Activated CD8-positive, alpha-beta memory T cell treated with anti-CD3 and anti-CD28 coated beads, Interleukin-2, amount 50 U/mL, for 1 hour (primary cell): ENCODE measurements around the gene ZNF670.

Experiments used
- DNase-seq: peaks from one replicate; pipeline ENCODE4 v3.0.0-alpha.2; 2020; ENCODE audit errors: extremely low read depth

Gene ZNF670

DNA sequence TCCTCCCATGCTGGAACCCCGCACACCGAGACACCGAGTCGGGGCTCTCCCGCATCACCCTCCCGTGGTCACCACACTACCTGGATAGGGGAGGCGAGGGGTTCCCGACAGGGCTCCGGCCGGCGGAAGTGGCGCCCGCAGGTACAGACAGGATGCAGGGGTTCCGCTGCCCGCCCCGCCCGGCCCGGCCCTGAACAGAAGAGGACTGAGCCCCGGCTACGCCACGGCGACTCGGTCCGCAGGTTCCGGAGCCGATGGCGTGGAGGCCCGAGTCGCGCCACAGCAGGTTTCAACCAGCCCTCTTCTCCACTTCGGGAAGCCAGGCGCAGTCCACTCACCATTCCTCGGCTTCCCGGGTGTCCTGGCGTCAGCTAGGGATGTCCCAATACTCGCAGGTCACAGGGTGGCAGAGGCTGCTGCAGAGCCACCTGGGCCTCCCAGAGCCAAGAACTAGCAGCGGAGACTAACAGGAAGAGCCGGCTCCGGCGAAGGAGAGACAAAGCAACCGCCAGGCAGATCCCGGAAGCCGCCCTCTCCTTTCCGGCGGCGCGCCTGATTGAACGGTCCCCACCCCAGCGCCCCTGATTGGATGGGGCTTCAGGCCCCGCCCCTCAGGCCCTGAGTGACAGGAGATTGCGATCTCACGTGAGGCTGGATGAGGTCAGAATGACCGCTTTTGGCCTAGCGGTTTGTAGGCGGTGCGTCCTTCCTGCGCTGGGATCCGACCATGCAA lies 25.4 kb upstream of the ZNF670 start, which contains the start of gene ZNF669:
TSS of gene ZNF669 (minus strand) at position 498 of the 733 bp plus-strand sequence. CDS start at position 341, 157 bp downstream.
- peak; percentile 68 for DNase-seq

DNA sequence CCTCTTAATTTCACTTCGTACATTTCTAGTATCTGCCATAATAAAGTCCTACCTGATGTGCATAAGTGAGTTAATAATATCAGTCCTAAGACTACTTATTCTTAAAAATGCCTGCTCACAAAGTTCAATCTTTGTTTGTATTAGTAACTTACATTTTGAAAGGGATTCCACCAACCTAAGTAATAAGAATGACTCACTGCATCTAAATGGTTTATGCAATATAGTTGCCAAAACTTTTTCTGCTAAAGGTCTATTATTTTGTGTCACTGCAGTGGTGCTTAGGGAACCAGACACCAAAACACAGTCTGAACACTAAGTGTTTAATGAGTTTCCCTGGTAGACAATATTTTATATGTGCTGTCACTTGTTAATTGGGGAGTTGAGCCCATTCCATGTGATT lies 23.8 kb upstream of the ZNF670 start:
- no peak for DNase-seq

DNA sequence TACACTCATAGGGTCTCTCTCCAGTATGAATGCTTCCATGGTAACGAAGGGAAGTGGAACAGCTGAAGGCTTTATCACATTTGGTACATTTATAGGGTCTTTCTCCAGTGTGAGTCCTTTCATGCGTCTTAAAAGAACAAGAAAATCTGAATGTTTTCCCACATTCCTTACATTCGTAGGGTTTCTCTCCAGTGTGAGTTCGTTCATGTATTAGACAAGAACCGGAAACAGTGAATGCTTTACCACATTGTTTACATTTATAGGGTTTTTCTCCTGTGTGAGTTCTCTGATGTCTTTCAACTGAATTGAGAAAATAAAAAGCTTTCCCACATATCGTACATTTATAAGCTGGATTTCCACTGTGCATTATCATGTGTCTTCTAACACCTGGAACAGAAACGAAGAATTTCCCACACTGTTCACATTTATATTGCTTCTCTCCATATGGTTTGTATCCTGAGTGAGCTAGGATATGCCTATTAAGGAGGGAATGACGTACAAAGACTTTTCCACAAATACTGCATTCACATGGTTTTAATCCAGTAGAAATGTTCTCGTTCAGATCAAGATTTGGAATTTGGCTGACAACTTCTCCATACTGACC lies 22.2 kb upstream of the ZNF670 start:
- DNase-seq, result no peak

DNA sequence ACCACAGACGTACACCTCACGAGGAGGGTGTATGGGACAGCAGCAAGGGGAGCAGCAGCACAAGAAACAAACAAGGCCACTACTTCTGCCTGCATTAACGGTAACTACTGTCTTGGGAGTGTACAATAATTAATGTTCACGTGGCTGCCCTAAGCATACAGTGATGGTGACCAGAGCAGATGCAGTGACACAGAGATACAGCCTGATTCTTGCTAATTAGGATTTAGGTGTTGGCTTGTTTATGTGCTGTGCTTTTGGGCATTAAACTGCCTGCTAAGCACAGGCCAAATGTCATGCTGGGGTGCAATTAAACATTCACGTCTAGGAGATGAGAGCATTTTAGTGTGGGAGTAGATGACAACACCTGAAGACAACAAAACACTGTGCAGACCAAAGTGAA lies 18.3 kb upstream of the ZNF670 start:
- DNase-seq, result no peak

DNA sequence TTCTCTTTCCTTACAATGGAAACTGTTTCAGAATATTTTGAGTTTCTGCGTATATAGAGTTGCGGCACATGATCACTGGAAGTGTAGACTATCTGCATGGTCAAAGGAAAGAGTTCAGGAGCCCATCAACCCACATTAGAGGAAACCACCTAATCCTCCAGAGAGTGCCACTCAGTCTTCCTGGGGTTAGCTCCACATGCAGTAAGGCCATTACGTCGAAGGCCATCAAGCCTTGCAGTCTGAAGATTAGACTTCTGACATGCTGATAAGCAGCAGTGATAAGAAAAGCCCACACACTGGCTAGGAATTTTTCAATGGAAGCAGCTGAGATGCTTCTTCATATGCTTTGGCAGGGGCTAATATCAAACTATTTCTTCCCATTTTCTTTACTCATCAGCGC lies 17.9 kb upstream of the ZNF670 start:
- DNase-seq, result no peak

DNA sequence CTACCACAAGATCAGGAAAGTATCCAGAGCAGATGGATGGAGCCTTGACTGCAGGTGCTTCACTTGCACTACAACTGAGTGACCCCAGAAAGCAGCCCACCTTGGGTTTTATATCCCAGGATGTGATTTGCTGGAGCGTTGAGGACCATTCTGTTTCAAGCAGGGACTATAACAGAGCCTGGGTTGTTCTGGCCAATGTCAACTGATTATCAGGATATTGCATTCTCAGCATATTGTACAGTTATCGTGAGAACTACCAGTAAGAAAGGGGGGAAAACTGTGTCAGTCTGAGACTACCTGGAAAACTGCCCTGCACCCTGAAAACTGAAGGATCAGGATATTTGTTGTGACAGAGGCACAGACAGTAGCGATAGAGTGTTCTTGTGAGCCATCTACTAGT lies 17.5 kb upstream of the ZNF670 start:
- no peak for DNase-seq

DNA sequence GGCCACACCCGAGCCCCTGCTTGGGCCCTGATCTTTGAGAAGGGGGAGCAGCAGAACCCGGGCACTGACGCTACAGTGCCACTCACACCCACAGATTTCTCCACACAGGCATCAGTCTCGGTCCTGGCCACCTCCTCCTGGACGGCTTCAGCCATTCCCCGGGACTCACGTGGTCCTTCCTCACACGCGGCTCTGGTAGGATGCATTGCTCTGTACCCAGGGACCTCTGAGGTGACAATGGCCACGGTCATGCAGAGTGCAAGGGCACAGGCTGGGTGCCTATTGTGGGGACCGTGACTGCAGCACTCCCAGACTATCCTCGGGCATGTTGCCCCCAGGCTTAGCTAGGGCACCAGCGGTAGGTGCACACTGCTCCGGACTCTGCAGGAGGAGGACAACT lies 11.8 kb upstream of the ZNF670 start:
- DNase-seq, result no peak

DNA sequence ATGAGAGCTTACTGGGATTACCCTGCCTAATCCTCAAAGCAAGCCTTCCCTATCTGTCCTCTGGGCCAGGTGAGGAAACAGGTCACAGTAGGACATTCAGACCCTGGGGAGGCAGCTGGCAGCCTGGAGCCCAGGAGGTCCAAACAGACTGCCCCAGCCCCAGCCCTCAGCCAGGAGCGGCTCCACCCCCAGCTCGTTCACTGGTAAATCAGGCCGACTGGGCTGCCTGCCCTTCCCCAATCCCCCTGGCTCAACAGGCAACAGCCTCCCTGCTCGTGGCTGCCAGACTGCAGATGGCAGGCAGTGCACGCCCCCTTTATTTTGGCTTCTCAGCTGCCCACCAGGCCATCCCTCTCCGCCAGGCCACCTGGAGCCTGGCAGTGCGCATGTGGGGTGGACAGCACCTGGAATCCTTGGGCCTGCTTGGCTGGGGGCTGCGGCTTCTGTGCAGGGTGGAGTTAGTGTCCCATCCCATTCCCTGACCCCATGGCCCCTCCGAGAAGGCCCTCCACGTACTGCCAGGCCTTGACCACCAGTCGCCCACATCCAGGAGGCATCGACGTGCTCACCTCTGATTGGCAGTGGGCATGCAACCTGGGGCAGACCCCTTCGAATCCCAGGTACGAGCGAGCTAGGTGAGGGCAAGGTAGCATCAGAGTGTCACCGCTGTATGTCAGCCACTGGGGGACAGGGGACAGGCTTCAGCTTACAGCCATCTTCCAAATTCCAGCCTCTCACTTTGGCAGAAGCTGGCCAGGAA lies 11.2 kb upstream of the ZNF670 start:
- no peak for DNase-seq

DNA sequence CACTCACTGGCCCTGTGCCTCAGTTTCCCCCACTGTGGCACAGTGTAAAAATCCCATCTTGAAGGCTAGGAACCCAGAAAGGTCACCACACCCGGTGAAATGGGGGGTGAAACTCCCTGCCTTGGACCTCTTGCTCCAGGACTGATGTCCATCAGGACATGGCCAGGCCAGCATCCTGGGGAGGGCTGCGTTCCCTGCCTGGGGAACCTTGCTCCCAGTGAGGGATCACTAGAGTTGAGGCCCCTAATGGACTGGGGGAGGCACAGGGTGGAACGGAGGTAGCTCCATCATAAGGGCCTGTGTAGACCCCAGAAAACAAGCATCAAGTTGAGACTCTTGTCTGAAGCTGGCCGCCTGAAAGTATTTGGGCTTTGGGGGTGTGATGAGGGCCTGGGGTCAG lies 10.4 kb upstream of the ZNF670 start:
- DNase-seq, result no peak

DNA sequence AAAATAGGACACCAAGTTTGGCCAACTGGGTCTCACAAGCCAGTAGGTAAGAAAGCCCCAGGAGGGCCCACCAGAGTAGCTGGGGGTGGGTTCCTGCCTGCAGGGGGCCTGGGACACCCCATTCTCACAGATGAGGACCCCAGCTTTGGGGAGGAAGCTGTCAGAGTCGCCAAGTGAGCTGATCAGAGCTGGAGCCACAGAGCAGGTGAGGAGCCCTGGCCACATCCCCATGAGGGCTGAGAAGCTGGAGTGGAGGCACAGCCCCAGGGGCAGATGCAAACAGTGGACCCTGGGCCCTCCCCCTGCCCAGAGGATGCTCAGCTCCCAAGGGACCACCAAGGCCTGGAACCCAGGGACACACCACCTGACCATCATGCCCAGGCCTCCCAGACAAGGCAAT lies 8.6 kb upstream of the ZNF670 start:
- DNase-seq, result no peak

DNA sequence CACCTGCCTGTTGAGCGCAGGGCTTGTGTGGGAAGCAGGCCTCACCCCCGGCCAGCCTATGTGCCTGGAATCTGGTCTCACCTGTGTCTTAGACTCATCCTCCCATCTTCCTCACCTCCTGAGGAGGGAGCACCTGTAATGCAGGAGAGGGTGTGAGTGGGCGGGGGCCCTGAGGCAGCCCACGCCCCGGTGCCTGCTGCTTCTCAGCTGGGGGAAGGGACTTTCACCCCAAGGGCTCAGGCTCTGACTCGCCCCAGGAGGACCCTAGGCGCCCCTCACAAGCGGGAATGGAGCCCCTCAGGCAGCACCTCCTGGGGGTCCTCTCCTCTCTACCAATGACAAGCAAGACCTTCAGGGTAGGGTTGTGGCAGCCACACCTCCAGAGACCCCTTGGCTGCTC lies 6.7 kb upstream of the ZNF670 start:
- DNase-seq, result no peak

DNA sequence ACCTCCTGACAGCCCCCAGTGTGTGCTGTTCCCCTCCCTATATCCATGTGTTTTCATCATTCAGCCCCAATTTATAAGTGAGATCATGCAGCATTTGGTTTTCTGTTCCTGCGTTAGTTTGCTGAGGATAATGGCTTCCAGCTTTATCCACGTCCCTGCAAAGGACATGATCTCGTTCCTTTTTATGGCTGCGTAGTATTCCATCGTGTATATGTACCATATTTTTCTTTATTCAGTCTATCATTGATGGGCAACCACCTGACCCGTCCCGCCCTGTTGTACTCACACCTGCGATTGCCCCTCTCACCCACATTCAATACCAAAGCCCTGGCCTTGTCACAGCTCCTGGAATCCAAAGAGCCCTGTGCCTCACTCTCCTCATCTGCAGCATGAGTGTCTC lies 6.2 kb upstream of the ZNF670 start:
- DNase-seq, result no peak

DNA sequence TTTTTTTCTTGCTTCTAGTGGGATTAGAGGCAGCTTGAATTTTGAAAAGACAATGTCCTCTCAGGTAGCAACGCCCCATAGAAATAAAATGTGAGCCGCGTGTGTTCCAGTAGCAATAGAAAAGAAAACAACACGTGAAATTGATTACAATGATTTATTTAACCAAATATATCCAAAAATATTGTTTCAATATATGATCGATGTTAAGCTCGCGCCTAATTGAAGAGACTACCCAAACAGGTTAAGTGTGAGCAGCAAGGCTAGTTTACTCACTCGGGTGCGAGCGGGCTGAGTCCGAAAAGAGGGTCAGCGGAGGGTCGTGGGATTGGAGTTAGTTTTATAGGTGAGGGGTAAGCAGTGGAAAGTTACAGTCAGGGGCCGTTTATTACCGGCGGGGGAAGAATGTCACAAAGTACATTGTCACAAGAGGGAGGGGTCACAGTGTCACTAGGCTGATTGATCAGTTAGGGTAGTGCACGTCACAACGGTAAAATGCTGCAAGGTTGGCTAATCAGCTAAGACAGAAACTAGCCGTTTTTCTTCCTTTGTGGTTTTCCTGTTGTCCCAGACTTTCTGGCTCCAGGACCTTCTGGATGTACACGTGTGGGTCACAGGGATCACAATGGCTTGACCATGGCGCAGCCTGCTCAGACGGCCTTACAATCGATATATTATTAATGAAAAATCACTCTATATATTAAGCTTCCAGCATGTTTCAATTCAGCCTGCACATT lies 697 bp upstream of the ZNF670 start:
- DNase-seq, result no peak

DNA sequence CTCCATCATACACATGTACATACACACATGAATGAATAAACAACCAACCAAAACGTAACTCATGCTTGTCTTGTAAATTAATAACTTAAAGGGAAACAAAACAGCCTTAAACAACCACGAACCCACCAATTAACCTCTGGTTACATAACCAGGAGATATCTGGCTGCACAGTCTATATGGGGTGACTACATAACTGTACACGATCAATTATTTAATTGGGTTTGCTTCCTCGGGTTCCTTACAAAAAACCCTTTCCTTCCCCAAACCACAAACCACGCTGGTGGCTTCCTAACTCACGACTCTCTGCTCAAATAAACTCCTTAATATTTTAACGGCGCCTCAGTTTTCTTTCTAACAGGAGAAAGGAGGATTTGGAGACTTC lies 744 bp downstream of the ZNF670 start:
- DNase-seq, result no peak

DNA sequence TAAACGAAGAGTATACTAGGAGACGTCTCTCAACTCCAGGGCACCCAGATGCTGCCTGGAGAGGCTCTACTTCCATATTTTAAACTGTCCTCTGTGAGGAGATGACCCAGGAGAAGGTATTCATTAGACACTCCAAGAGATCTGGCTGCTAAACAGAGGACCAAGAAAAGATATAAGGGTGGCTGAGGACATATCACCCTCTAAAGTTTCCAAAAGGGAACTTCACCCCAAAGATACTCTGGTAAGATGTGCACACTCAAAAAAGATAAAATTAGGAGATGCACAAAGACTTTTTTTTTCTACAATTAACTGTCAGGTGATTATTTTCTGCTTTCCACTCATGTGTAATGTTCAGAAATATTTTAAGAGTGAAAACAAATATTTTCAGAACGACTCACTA lies 1.4 kb downstream of the ZNF670 start:
- DNase-seq, result no peak

DNA sequence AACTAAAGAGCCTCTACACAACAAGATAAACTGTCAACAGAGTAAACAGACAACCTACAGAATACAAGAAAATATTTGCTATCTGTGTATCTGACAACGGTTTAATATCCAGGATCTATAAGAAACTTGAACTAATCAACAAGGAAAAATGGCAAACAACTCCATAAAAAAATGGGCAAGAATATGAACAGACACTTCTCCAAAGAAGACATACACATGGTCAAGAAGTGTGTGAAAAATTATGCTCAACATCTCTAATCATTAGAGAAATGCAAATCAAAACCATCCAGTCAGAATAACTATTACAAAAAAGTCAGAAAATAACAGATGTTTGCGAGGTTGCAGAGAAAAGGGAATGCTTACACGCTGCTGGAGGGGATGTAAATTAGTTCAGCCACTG lies 8.0 kb downstream of the ZNF670 start:
- no peak for DNase-seq

DNA sequence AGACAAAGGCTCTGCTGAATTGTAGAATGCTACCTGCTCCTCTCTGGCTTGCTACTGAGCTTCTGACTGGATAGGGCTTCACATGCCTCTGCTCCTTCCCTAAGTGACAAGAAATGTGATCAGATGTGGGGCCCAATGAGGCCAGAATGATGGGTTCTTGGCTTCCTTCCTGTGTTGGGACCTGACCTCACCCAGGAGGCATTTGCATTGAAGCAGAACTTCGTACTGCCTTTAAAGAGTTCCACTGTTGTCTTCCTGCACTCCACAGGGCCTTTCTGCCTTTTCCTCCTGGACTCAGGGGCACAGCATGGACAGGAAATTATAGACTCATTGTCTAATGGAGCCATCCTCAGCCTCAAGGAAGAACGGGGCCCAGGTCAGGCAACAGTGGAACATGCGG lies 14.3 kb downstream of the ZNF670 start:
- no peak for DNase-seq

DNA sequence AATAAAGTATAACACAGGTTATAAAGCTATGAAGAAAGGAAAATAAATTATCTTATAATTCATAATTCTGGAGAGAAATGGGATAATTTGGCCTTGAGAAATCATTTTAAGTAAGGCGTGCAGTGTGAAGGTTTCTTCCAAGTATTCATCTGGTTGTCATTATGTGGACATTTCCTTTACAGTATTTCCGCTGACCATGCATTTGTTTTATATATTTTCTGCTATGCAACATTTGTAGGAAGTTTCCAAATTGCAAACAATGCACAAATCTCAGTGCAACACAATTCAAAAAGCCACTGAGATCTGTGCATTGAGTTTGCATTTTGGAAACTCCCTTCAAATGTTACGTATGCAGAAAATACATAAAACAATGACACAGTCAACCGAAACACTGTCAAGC lies 17.8 kb downstream of the ZNF670 start:
- no peak for DNase-seq

DNA sequence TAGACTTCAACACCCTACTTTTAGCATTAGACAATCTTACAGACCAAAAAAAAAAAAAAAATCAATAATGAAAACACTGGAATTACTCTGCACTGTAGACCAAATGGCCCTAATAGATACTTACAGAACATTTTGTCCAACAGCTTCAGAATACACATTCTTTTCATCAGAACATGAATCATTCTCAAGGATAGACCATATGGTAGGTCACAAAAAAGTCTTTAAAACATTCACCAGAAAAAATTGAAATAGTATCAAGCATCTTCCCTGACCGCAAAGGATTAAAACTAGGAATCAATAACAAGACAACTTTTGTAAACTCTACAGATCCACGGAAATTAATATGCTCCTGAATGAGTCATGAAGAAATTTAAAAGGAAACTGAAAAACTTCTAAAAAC lies 22.5 kb downstream of the ZNF670 start:
- no peak for DNase-seq

DNA sequence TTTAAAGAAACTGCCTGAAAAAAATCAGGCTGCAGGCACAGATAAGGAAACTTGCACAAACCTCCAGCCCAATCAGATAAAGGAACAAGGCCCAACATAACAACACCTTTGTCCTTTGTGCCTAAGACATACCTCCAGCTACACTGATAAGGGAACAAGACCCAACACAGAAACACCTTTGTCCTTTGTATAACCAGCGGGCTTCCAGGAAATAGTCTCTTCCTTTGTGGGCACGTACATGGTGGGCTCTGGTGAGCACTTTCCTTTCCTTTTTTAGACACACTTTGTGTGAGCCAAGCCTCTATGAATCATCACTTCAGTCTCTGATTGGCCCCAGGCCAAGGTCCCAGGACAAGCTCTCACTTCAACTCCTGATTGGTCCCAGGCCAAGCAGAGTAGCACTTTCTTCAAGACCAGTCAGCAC lies 23.6 kb downstream of the ZNF670 start:
- no peak for DNase-seq

DNA sequence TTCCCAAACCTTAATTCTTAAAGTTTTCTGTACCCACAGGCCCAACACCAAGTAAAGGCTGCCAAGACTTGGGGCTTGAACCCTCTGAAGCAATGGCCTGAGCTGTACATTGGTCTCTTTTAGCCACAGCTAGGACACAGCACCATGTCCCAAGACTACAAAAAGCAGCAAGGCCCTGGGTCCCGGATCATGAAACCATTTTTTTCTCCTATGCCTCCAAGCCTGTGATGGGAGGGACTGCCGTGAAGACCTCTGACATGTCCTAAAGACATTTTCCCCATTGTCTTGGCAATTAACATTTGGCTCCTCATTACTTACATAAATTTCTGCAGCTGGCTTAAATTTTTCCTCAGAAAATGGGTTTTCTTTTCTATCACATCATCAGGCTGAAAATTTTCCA lies 30.9 kb downstream of the ZNF670 start:
- DNase-seq, result no peak

DNA sequence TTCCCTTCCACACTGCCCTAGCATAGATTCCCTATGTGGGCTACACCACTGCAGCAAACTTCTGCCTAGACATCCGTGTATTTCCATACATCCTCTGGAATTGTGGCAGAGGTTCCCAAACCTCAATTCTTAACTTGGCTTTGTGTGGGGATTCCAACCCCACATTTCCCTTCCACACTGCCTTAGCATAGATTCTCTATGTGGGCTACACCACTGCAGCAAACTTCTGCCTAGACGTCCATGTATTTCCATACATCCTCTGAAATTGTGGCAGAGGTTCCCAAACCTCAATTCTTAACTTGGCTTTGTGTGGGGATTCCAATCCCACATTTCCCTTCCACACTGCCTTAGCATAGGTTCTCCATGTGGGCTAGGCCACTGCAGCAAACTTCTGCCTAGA lies 31.4 kb downstream of the ZNF670 start:
- DNase-seq, result no peak
